Right atrium auricular region (tissue), 2 donors: ENCODE data around the gene PRSS57. TPM values are rescaled to one million over a fixed set of nuclear protein-coding genes. Genes with fewer than 3 reads are reported as not detected.
"Not testable (repeated sequence)": the region's sequence is repeated elsewhere in the genome, so short reads cannot be mapped to it uniquely, and the experiment has no call there.

ENCODE experiments used
- DNase-seq: peaks from one replicate; pipeline ENCODE4 v3.0.0-alpha.2; 2019; ENCODE audit warnings: low spot score
- H3K27ac ChIP-seq, 2 donors: fragments of 200-600 bp; sonication (generic); 1 replicate in 1 of 2; 2 replicates in 1 of 2; pipeline ENCODE4 v1.5.1; 2016 to 2019
- H3K27me3 ChIP-seq, 2 donors: fragments of 200-600 bp; sonication (generic); one replicate each; pipeline versions ENCODE4 v1.5.1 to v1.6.0; 2017 to 2019
- H3K36me3 ChIP-seq: fragments of 200-600 bp; sonication (generic); one replicate; pipeline ENCODE4 v1.5.1; 2016
- H3K4me1 ChIP-seq, 2 donors: fragments of 200-600 bp; sonication (generic); one replicate each; pipeline versions ENCODE4 v1.5.1 to v1.6.0; 2017 to 2019
- H3K4me3 ChIP-seq, 2 donors: fragments of 200-600 bp; sonication (generic); 1 replicate in 1 of 2; 2 replicates in 1 of 2; pipeline ENCODE4 v1.5.1; 2017 to 2019; ENCODE audit warnings: mild to moderate bottlenecking in 1 of 2, moderate library complexity in 1 of 2
- H3K9me3 ChIP-seq, 2 donors: fragments of 200-600 bp; sonication (generic); one replicate each; pipeline ENCODE4 v1.5.1; 2019
- CTCF ChIP-seq, 2 donors: fragments of 200-600 bp; sonication (generic); IDR thresholded peaks; one replicate each; pipeline ENCODE4 v1.5.1; 2019; ENCODE audit warnings: antibody characterized with exemption in 2 of 2
- total RNA-seq, 2 donors: library from RNA; depleted of rRNA; stranded (reverse); fragments of >200 nt; gene quantifications; one replicate each; pipeline ENCODE4 v1.1.0, GENCODE V29; 2016

PRSS57 gene
- total RNA-seq, 2 donors from 2014 or later = not detected

DNA sequence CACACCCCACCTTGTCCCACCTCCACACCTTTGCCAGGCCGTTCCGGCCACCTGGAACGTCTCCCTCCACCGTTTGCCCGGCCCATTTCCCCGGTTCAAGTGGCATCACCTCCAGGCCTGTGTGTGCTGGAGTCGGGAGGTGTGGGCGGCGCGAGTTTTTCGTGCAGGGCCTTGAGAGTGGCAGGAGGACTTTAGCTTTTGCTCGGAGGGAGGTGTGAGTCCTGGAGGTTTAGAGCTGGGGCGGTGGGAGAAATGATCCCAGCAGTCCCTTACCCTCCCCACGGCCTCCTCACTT is 9.1 kb upstream of the PRSS57 start:
- Histone ChIP-seq H3K27me3 (no peaks in the 10 kb centered on the region), H3K9me3 (no peaks in the 10 kb centered on the region), H3K4me3 (no peak overlapping the region), H3K27ac (no peak overlapping the region), H3K36me3 (no peaks in the 10 kb centered on the region), H3K4me1 (peaks cover 0 to 21% of the 10 kb centered on the region in 2 donors)
- no peak for DNase-seq
- no peak for TF ChIP-seq CTCF (IDR thresholded peaks at IDR 0.05)

- TF ChIP-seq CTCF (IDR thresholded peaks at IDR 0.05) = no peak
- Histone ChIP-seq H3K27ac (no peak overlapping the region), H3K9me3 (no peaks in the 10 kb centered on the region), H3K4me1 (peaks cover 0 to 21% of the 10 kb centered on the region in 2 donors), H3K27me3 (no peaks in the 10 kb centered on the region), H3K36me3 (no peaks in the 10 kb centered on the region), H3K4me3 (peak overlapping the region; percentile 14 to 27)
- DNase-seq = peak; percentile 89
Measured at GRCh38 chr19:703651-704446, 8.6 kb upstream of the PRSS57 start.

DNA sequence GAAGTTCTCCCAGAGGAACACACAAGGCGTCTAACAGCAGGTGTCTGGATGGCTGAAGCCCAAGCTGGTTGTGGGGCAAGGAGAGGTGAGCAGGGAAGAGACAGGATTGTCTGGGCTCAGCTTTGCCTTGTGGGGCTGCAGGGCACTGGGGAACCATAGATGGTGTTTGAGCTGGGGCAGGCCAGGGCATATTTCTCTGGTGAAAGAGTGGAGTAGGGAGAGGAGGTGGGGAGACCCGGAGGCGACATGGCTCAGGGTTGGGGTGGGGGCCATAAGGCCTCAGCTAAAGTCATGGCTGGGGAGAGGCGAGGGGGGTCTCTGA is 8.0 kb upstream of the PRSS57 start:
- no peaks in the 10 kb centered on the region for H3K9me3 ChIP-seq
- H3K4me1 ChIP-seq = peaks cover 0 to 18% of the 10 kb centered on the region in 2 donors
- TF ChIP-seq CTCF (IDR thresholded peaks at IDR 0.05) = no peak
- DNase-seq = no peak
- H3K27me3 ChIP-seq = no peaks in the 10 kb centered on the region
- H3K27ac ChIP-seq = no peak overlapping the region
- peak overlapping the region; percentile 14 to 27 for H3K4me3 ChIP-seq
- H3K36me3 ChIP-seq = no peaks in the 10 kb centered on the region

DNA sequence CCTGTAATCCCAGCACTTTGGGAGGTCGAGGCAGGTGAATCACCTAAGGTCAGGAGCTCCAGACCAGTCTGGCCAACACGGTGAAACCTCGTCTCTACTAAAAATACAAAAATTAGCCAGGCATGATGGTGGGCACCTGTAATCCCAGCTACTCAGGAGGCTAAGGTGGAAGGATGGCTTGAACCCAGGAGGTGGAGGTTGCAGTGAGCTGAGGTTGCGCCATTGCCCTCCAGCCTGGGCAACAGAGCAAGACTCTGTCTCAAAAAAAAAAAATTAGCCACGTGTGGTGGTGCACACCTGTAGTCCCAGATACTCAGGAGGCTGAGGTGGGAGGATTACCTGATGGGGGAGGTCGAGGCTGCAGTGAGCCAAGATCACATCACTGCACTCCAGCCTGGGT is 7.6 kb upstream of the PRSS57 start:
- H3K27ac ChIP-seq, DNase-seq, H3K4me3 ChIP-seq, H3K36me3 ChIP-seq, H3K9me3 ChIP-seq, H3K27me3 ChIP-seq: not testable (repeated sequence)
- peaks cover 0 to 13% of the 10 kb centered on the region in 2 donors for H3K4me1 ChIP-seq

DNA sequence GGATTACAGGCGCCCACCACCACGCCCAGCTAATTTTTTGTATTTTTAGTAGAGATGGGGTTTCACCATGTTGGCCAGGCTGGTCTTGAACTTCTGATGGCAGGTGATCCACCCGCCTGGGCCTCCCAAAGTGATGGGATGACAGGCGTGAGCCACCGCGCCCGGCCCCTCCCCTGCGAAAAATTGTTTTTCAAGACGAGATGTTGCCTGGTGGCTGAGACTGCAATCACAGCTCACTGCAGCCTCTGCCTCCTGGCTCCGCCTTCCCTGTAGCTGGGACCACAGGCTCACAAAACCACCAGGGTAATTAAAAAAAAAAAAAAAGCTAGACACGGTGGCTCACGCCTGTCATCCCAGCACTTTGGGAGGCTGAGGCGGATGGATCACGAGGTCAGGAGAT is 4.6 kb upstream of the PRSS57 start:
- H3K9me3 ChIP-seq, H3K27me3 ChIP-seq, H3K36me3 ChIP-seq: not testable (repeated sequence)

DNA sequence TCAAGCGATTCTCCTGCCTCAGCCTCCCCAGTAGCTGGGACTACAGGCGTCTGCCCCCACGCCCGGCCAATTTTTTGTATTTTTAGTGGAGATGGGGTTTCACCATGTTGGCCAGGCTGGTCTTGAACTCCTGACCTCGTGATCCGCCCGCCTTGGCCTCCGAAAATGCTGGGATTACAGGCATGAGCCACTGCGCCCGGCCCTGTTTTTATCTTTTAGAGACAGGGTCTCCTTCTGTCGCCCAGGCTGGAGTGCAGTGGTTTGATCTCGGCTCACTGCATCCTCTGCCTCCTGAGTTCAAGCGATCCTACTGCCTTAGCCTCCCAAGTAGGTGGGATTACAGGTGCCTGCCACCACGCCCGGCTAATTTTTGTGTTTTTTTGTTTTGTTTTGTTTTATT is 3.3 kb upstream of the PRSS57 start:
- H3K36me3 ChIP-seq, DNase-seq, H3K27ac ChIP-seq, H3K9me3 ChIP-seq, H3K27me3 ChIP-seq, H3K4me1 ChIP-seq, H3K4me3 ChIP-seq: not testable (repeated sequence)

More for the DNA sequence above, 4.6 kb upstream of the PRSS57 start:
- H3K27ac ChIP-seq, H3K4me3 ChIP-seq, DNase-seq: not testable (repeated sequence)
- peaks cover 0 to 13% of the 10 kb centered on the region in 2 donors for H3K4me1 ChIP-seq

- H3K4me1 ChIP-seq = no peaks in the 10 kb centered on the region
- no peaks in the 10 kb centered on the region for H3K9me3 ChIP-seq
- no peak for TF ChIP-seq CTCF (IDR thresholded peaks at IDR 0.05)
- no peak overlapping the region for H3K4me3 ChIP-seq
- H3K36me3 ChIP-seq = no peaks in the 10 kb centered on the region
- H3K27ac ChIP-seq = no peak overlapping the region
- no peaks in the 10 kb centered on the region for H3K27me3 ChIP-seq
- no peak for DNase-seq
Measured at GRCh38 chr19:694481-695351, 536 bp downstream of the PRSS57 start.
